Measurements from ENCODE around the gene ABCC2. TPM values are rescaled to one million over a fixed set of nuclear protein-coding genes. Genes with fewer than 3 reads are reported as not detected.
"Not testable (repeated sequence)": the region's sequence is repeated elsewhere in the genome, so short reads cannot be mapped to it uniquely, and the experiment has no call there.

The ABCC2 gene
- total RNA-seq, 2 donors from 2014 or later = 1.3 to 4.3 TPM

DNA sequence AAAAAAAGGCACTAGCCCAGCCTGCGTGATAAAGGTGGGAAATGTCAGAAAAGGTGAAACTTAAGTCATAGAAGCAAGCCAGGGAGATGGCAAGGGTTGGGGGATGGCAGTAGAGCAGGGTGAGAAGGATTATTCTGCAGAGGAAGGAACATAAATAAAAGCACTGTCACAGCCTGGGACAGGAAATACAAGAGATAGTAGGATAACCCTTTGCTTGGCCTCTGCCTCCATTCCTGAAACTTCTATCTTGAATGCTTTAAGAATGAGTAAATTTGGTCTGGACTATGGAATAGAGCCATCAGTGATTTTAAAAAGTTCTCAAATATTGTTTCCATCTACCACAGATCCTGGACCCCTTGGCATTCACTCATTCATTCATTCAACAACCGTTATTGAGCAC lies 50.0 kb downstream of the ABCC2 start:
- TF ChIP-seq, protein P1, sequence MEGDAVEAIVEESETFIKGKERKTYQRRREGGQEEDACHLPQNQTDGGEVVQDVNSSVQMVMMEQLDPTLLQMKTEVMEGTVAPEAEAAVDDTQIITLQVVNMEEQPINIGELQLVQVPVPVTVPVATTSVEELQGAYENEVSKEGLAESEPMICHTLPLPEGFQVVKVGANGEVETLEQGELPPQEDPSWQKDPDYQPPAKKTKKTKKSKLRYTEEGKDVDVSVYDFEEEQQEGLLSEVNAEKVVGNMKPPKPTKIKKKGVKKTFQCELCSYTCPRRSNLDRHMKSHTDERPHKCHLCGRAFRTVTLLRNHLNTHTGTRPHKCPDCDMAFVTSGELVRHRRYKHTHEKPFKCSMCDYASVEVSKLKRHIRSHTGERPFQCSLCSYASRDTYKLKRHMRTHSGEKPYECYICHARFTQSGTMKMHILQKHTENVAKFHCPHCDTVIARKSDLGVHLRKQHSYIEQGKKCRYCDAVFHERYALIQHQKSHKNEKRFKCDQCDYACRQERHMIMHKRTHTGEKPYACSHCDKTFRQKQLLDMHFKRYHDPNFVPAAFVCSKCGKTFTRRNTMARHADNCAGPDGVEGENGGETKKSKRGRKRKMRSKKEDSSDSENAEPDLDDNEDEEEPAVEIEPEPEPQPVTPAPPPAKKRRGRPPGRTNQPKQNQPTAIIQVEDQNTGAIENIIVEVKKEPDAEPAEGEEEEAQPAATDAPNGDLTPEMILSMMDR (IDR thresholded peaks at IDR 0.05) = no peak
- no peak for TF ChIP-seq POLR2A (IDR thresholded peaks at IDR 0.05)
- no peaks in the 10 kb centered on the region for H3K4me1 ChIP-seq
- no peak overlapping the region for H3K27ac ChIP-seq
- no peak for ATAC-seq
- DNase-seq = no peak
- WGBS, 2 donors = 75 to 79% methylated on average over 2 of the region's 2 CpGs
- H3K9me3 ChIP-seq = no peaks in the 10 kb centered on the region
- no peaks in the 10 kb centered on the region for H3K36me3 ChIP-seq (replicated peaks in 1 of 2; ENCODE audit: insufficient read depth in 1 of 2, low read depth in 2 of 2)
- H3K27me3 ChIP-seq = no peaks in the 10 kb centered on the region
- intact Hi-C loops (cut with DNase I) = no loop called here
- no peak overlapping the region for H3K4me3 ChIP-seq

- DNase-seq (no peak), ATAC-seq (no peak)
- no peak overlapping the region for H3K4me3 ChIP-seq
- WGBS, 2 donors = 77 to 78% methylated on average over 4 of the region's 4 CpGs
- H3K27ac ChIP-seq = no peak overlapping the region
- H3K36me3 ChIP-seq (replicated peaks in 1 of 2; ENCODE audit: insufficient read depth in 1 of 2, low read depth in 2 of 2) = no peaks in the 10 kb centered on the region
- H3K27me3 ChIP-seq = no peaks in the 10 kb centered on the region
- TF ChIP-seq POLR2A (IDR thresholded peaks at IDR 0.05) = no peak
- TF ChIP-seq, protein P1 (IDR thresholded peaks at IDR 0.05) = no peak
- intact Hi-C loops (cut with DNase I) = no loop called here
- no peaks in the 10 kb centered on the region for H3K4me1 ChIP-seq
- no peaks in the 10 kb centered on the region for H3K9me3 ChIP-seq
Measured at GRCh38 chr10:99834410-99834809, 52.0 kb downstream of the ABCC2 start.

DNA sequence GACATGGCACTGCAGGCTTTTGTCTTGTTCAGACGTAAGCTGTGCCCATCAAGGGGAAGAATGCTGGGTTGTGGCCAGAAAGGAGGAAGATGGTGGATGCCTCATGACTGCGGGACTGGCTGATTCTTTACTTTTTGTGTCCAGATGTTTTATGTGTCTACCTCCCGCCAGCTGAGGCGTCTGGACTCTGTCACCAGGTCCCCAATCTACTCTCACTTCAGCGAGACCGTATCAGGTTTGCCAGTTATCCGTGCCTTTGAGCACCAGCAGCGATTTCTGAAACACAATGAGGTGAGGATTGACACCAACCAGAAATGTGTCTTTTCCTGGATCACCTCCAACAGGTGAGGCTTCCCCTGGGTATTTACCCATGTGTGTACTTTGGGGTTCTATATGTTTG lies 53.5 kb downstream of the ABCC2 start:
- ATAC-seq = no peak
- Histone ChIP-seq H3K9me3 (no peaks in the 10 kb centered on the region), H3K36me3 (replicated peaks in 1 of 2; ENCODE audit: insufficient read depth in 1 of 2, low read depth in 2 of 2) (no peaks in the 10 kb centered on the region), H3K27ac (no peak overlapping the region), H3K4me3 (no peak overlapping the region), H3K27me3 (no peaks in the 10 kb centered on the region), H3K4me1 (no peaks in the 10 kb centered on the region)
- WGBS, 2 donors = 91 to 93% methylated on average over 8 of the region's 8 CpGs
- intact Hi-C loops (cut with DNase I) = no loop called here
- no peak for TF ChIP-seq POLR2A (IDR thresholded peaks at IDR 0.05)
- TF ChIP-seq, protein P1 (IDR thresholded peaks at IDR 0.05) = no peak
- DNase-seq = no peak

- 85 to 91% methylated on average over 2 of the region's 2 CpGs for WGBS, 2 donors
- intact Hi-C loops (cut with DNase I) = no loop called here
Measured at GRCh38 chr10:99836711-99837110, 54.3 kb downstream of the ABCC2 start.

DNA sequence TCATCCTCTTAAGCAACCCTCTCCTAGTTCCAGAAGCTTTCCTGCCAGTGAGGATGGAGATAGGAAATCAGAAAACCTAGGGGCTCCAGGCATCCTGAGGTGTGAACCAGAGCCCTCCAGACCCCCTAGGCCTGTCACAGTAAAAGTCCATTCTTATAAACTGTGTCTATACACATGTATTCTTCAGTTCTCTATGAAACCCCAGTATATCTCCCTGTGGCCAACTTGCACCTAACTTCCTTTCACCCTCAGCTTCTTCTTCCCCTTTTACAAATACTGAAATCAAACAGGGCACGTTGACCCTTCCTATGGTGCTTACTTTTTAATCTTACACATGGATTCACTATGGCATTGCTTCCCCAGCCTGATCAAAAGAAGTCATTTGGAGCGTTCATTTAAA lies 58.4 kb downstream of the ABCC2 start:
- H3K27ac ChIP-seq; DNase-seq; intact Hi-C loops (cut with DNase I); H3K4me1 ChIP-seq; H3K27me3 ChIP-seq; H3K36me3 ChIP-seq (replicated peaks in 1 of 2; ENCODE audit: insufficient read depth in 1 of 2, low read depth in 2 of 2); ATAC-seq; H3K9me3 ChIP-seq; H3K4me3 ChIP-seq: not testable (repeated sequence)
- 68 to 84% methylated on average over 2 of the region's 2 CpGs for WGBS, 2 donors

More at GRCh38 chr10:99836711-99837110, 54.3 kb downstream of the ABCC2 start:
- H3K27me3 ChIP-seq = no peaks in the 10 kb centered on the region
- TF ChIP-seq, protein P1 (IDR thresholded peaks at IDR 0.05) = no peak
- no peak for TF ChIP-seq POLR2A (IDR thresholded peaks at IDR 0.05)
- no peak overlapping the region for H3K4me3 ChIP-seq
- no peaks in the 10 kb centered on the region for H3K4me1 ChIP-seq
- ATAC-seq (no peak), DNase-seq (no peak)
- H3K36me3 ChIP-seq (replicated peaks in 1 of 2; ENCODE audit: insufficient read depth in 1 of 2, low read depth in 2 of 2) = no peaks in the 10 kb centered on the region
- no peak overlapping the region for H3K27ac ChIP-seq
- no peaks in the 10 kb centered on the region for H3K9me3 ChIP-seq

Measured in body of pancreas (tissue), 4 donors.